Ovary (tissue), 3 donors: ENCODE data around the gene CTSL.

Source experiments
- EP300 ChIP-seq: sonication (generic); formaldehyde crosslinking; IDR thresholded peaks from one replicate; pipeline ENCODE4 v1.6.1; 2017; ENCODE audit warnings: antibody characterized with exemption
- POLR2A ChIP-seq: fragments of 450-650 bp; IDR thresholded peaks from one replicate; pipeline ENCODE4 v1.6.1; 2017; ENCODE audit warnings: antibody characterized with exemption, mild to moderate bottlenecking, moderate library complexity
- TF ChIP-seq, protein P1 (sequence below), 3 donors: fragments of 450-650 bp in 2 of 3; fragments of 200-600 bp in 1 of 3; IDR thresholded peaks; one replicate each; pipeline versions ENCODE4 v1.5.1 to v1.8.0; 2016 to 2022; ENCODE audit warnings: antibody characterized with exemption in 3 of 3, mild to moderate bottlenecking in 1 of 3
- donor health status: DM: no; HTN: no; CAD: no.

DNA sequence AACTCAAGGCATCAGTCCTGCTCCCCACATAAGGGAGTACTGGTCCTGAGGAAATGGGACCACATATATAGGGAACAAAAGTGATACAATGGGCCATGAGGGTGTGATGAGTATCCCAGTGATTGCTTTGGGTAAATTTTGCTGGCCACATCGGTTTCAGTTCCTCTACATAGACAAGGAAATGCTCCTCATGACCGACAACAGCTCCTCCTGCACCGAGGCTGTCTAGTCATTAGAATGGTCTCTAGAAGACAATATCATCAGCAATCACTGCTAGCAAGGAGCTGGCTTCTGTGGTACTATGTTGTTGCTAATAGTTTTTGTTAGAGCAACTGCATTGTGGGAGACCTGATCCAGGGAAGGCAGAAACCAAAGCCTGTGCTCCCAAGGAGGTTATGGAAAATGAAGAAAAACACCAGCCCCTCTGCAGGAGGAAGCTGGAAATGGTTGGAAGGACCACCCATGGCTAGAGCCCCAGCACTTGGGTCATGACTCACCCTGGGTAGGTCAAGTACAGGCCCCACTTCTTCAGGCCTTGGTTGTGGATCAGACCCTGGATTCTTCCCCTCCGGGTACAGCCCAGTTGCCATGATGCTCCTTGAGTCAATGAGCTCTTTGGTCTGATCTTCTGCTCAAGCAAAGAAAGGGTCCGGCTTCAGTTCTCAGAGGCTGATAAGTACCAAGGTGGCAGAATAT, 3.4 kb upstream of the CTSL start:
- TF ChIP-seq, protein P1, sequence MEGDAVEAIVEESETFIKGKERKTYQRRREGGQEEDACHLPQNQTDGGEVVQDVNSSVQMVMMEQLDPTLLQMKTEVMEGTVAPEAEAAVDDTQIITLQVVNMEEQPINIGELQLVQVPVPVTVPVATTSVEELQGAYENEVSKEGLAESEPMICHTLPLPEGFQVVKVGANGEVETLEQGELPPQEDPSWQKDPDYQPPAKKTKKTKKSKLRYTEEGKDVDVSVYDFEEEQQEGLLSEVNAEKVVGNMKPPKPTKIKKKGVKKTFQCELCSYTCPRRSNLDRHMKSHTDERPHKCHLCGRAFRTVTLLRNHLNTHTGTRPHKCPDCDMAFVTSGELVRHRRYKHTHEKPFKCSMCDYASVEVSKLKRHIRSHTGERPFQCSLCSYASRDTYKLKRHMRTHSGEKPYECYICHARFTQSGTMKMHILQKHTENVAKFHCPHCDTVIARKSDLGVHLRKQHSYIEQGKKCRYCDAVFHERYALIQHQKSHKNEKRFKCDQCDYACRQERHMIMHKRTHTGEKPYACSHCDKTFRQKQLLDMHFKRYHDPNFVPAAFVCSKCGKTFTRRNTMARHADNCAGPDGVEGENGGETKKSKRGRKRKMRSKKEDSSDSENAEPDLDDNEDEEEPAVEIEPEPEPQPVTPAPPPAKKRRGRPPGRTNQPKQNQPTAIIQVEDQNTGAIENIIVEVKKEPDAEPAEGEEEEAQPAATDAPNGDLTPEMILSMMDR (IDR thresholded peaks at IDR 0.05): no peak
- TF ChIP-seq POLR2A (no peak), EP300 (no peak)
